ACC112 (cell line): ENCODE measurements around the gene CHN2.
"Not testable (repeated sequence)": the region's sequence is repeated elsewhere in the genome, so short reads cannot be mapped to it uniquely, and the experiment has no call there.

ENCODE experiments used
- H2AFZ ChIP-seq: fragments of 200-600 bp; sonication (generic); one replicate; pipeline ENCODE4 v1.6.0; 2017; ENCODE audit warnings: antibody characterized with exemption, low read length; ENCODE audit not compliant: unreplicated experiment
- H3K27ac ChIP-seq: fragments of 200-600 bp; sonication (generic); 2 replicates; pipeline ENCODE4 v1.5.1; 2014; ENCODE audit warnings: low read depth, mild to moderate bottlenecking, antibody characterized with exemption, low read length, moderate library complexity
- H3K27me3 ChIP-seq: fragments of 200-600 bp; sonication (generic); 2 replicates; pipeline ENCODE4 v1.6.1; 2014; ENCODE audit warnings: mild to moderate bottlenecking, antibody characterized with exemption, low read length, moderate library complexity, mixed read lengths; ENCODE audit not compliant: insufficient read depth
- H3K36me3 ChIP-seq: fragments of 200-600 bp; sonication (generic); 2 replicates; pipeline ENCODE4 v1.6.1; 2016; ENCODE audit warnings: mild to moderate bottlenecking, antibody characterized with exemption, low read length, moderate library complexity, mixed read lengths; ENCODE audit not compliant: insufficient read depth
- H3K4me1 ChIP-seq: fragments of 200-600 bp; sonication (generic); one replicate; pipeline ENCODE4 v1.6.1; 2016; ENCODE audit warnings: low read length, mixed read lengths; ENCODE audit not compliant: insufficient read depth, unreplicated experiment, control insufficient read depth
- H3K4me3 ChIP-seq: fragments of 200-600 bp; sonication (generic); 2 replicates; pipeline ENCODE4 v1.5.1; 2014; ENCODE audit warnings: mild to moderate bottlenecking, low read depth, low read length
- H3K79me2 ChIP-seq: fragments of 200-600 bp; sonication (generic); one replicate; pipeline ENCODE4 v1.6.0; 2016; ENCODE audit warnings: low read length; ENCODE audit not compliant: control insufficient read depth, unreplicated experiment, insufficient read depth

The CHN2 gene

GRCh38 chr7:29202651-29203069 lies 8.1 kb downstream of the CHN2 start:
- Histone ChIP-seq H3K4me1 (peaks cover 6% of the 10 kb centered on the region), H2AFZ (no peak overlapping the region), H3K27ac (no peak overlapping the region), H3K36me3 (no peaks in the 10 kb centered on the region), H3K27me3 (no peaks in the 10 kb centered on the region), H3K79me2 (no peaks in the 10 kb centered on the region), H3K4me3 (no peak overlapping the region)

GRCh38 chr7:29204491-29205272 lies 10.1 kb downstream of the CHN2 start:
- Histone ChIP-seq H3K4me3 (no peak overlapping the region), H3K79me2 (no peaks in the 10 kb centered on the region), H3K27me3 (no peaks in the 10 kb centered on the region), H3K4me1 (peaks cover 6% of the 10 kb centered on the region), H2AFZ (no peak overlapping the region), H3K36me3 (no peaks in the 10 kb centered on the region), H3K27ac (no peak overlapping the region)

- Histone ChIP-seq H3K27me3 (no peaks in the 10 kb centered on the region), H3K79me2 (no peaks in the 10 kb centered on the region), H3K4me1 (peaks cover 6% of the 10 kb centered on the region), H3K4me3 (no peak overlapping the region), H3K36me3 (no peaks in the 10 kb centered on the region), H2AFZ (no peak overlapping the region), H3K27ac (no peak overlapping the region)
Measured at GRCh38 chr7:29207162-29207801, 12.7 kb downstream of the CHN2 start.

GRCh38 chr7:29208410-29209250 lies 14.1 kb downstream of the CHN2 start:
- Histone ChIP-seq H3K27ac (no peak overlapping the region), H3K4me3 (no peak overlapping the region), H2AFZ (no peak overlapping the region), H3K4me1 (peaks cover 6% of the 10 kb centered on the region), H3K79me2 (no peaks in the 10 kb centered on the region), H3K36me3 (no peaks in the 10 kb centered on the region), H3K27me3 (no peaks in the 10 kb centered on the region)

- no peaks in the 10 kb centered on the region for H3K79me2 ChIP-seq
- H3K27ac ChIP-seq: no peak overlapping the region
- no peaks in the 10 kb centered on the region for H3K36me3 ChIP-seq
- no peaks in the 10 kb centered on the region for H3K27me3 ChIP-seq
- no peak overlapping the region for H2AFZ ChIP-seq
- peaks cover 6% of the 10 kb centered on the region for H3K4me1 ChIP-seq
- no peak overlapping the region for H3K4me3 ChIP-seq
Measured at GRCh38 chr7:29209745-29210144, 15.2 kb downstream of the CHN2 start.

GRCh38 chr7:29212736-29213135 lies 18.2 kb downstream of the CHN2 start:
- H3K36me3 ChIP-seq, H3K27ac ChIP-seq, H3K4me3 ChIP-seq, H3K79me2 ChIP-seq, H3K4me1 ChIP-seq, H2AFZ ChIP-seq, H3K27me3 ChIP-seq: not testable (repeated sequence)

GRCh38 chr7:29214056-29214455 lies 19.5 kb downstream of the CHN2 start:
- Histone ChIP-seq H2AFZ (no peak overlapping the region), H3K4me3 (no peak overlapping the region), H3K79me2 (no peaks in the 10 kb centered on the region), H3K27me3 (no peaks in the 10 kb centered on the region), H3K27ac (no peak overlapping the region), H3K36me3 (no peaks in the 10 kb centered on the region), H3K4me1 (no peaks in the 10 kb centered on the region)

- Histone ChIP-seq H3K27ac (no peak overlapping the region), H3K36me3 (no peaks in the 10 kb centered on the region), H3K27me3 (no peaks in the 10 kb centered on the region), H3K4me1 (no peaks in the 10 kb centered on the region), H3K79me2 (no peaks in the 10 kb centered on the region), H3K4me3 (no peak overlapping the region), H2AFZ (no peak overlapping the region)
Measured at GRCh38 chr7:29214816-29215215, 20.2 kb downstream of the CHN2 start.

GRCh38 chr7:29216128-29216527 lies 21.6 kb downstream of the CHN2 start:
- H3K4me1 ChIP-seq: no peaks in the 10 kb centered on the region
- no peak overlapping the region for H3K27ac ChIP-seq
- H3K36me3 ChIP-seq: no peaks in the 10 kb centered on the region
- H3K27me3 ChIP-seq: no peaks in the 10 kb centered on the region
- no peak overlapping the region for H3K4me3 ChIP-seq
- H3K79me2 ChIP-seq: no peaks in the 10 kb centered on the region
- H2AFZ ChIP-seq: no peak overlapping the region

- H2AFZ ChIP-seq: no peak overlapping the region
- no peaks in the 10 kb centered on the region for H3K36me3 ChIP-seq
- H3K27ac ChIP-seq: no peak overlapping the region
- no peaks in the 10 kb centered on the region for H3K4me1 ChIP-seq
- no peaks in the 10 kb centered on the region for H3K79me2 ChIP-seq
- H3K4me3 ChIP-seq: no peak overlapping the region
- H3K27me3 ChIP-seq: no peaks in the 10 kb centered on the region
Measured at GRCh38 chr7:29217113-29217512, 22.5 kb downstream of the CHN2 start.
